DOHH2 (cell line): ENCODE measurements around the gene NCOR2.

Experiments
- CTCF ChIP-seq: fragments of 200-600 bp; sonication (generic); IDR thresholded peaks from one replicate; pipeline ENCODE4 v1.5.1; 2014; ENCODE audit warnings: antibody characterized with exemption, mild to moderate bottlenecking, low read depth, low read length; ENCODE audit not compliant: poor library complexity, severe bottlenecking
- EZH2phosphoT487 ChIP-seq: fragments of 200-600 bp; sonication (generic); IDR thresholded peaks from 2 replicates; pipeline ENCODE4 v1.6.1; 2017; ENCODE audit warnings: borderline replicate concordance, mild to moderate bottlenecking, antibody characterized with exemption, low read length, moderate library complexity, mixed read lengths

GRCh38 chr12:124556074-124556466 is 11.3 kb downstream of the NCOR2 start:
- TF ChIP-seq CTCF, result no peak
- no peak for TF ChIP-seq EZH2phosphoT487
